Keratinocyte (primary cell): Measurements from ENCODE around the gene UNC13A. TPM values are rescaled to one million over a fixed set of nuclear protein-coding genes. Genes with fewer than 3 reads are reported as not detected.
A peak's percentile ranks its signal among the peaks of the same experiment; 100 is the strongest.

Experiments
- DNase-seq: peaks from one replicate; pipeline ENCODE4 v3.0.0-alpha.2; 2011; ENCODE audit warnings: low read depth, missing footprints, low spot score
- FAIRE-seq: peaks from 2 replicates; lab custom pipeline; 2011; peaks lifted over from hg19 to GRCh38; lab: Jason Lieb, UNC
- H2AFZ ChIP-seq: 2 replicates; pipeline ENCODE4 v1.6.0; 2012; ENCODE audit warnings: low read length, control low read depth, inconsistent platforms; ENCODE audit not compliant: control insufficient read depth
- H3K27ac ChIP-seq: 2 replicates; pipeline ENCODE4 v1.5.1; 2011; ENCODE audit warnings: low read length; ENCODE audit not compliant: control insufficient read depth, insufficient read depth
- H3K27me3 ChIP-seq: 3 replicates; pipeline ENCODE4 v1.6.0; 2011; ENCODE audit warnings: low read length; ENCODE audit not compliant: control insufficient read depth, insufficient read depth; ENCODE audit errors: extremely low read depth
- H3K36me3 ChIP-seq, 2 experiments: 2 replicates in 1 of 2; 3 replicates in 1 of 2; pipeline ENCODE4 v1.5.1; 2011; ENCODE audit warnings: low read length in 2 of 2, mild to moderate bottlenecking in 1 of 2; ENCODE audit not compliant: control insufficient read depth in 2 of 2, insufficient read depth in 2 of 2; ENCODE audit errors: extremely low read depth in 1 of 2
- H3K4me1 ChIP-seq: 3 replicates; pipeline ENCODE4 v1.5.1; 2011; ENCODE audit warnings: low read length; ENCODE audit not compliant: control insufficient read depth, insufficient read depth; ENCODE audit errors: extremely low read depth
- H3K4me2 ChIP-seq: 3 replicates; pipeline ENCODE4 v1.6.0; 2011; ENCODE audit warnings: low read depth, low read length; ENCODE audit not compliant: control insufficient read depth, insufficient read depth; ENCODE audit errors: extremely low read depth
- H3K4me3 ChIP-seq, 3 experiments: fragments of 200-600 bp in 1 of 3; sonication (generic) in 1 of 3; 2 replicates in 2 of 3; 3 replicates in 1 of 3; pipeline ENCODE4 v1.5.1; 2011 to 2016; ENCODE audit warnings: low read length in 3 of 3, mild to moderate bottlenecking in 3 of 3, control low read depth in 2 of 3, inconsistent platforms in 1 of 3, low read depth in 1 of 3, mixed read lengths in 1 of 3, mixed run types in 1 of 3, moderate library complexity in 1 of 3; ENCODE audit not compliant: control insufficient read depth in 2 of 3, insufficient read depth in 2 of 3; ENCODE audit errors: extremely low read depth in 1 of 3
- H3K79me2 ChIP-seq: 2 replicates; pipeline ENCODE4 v1.6.0; 2012; ENCODE audit warnings: low read length; ENCODE audit not compliant: control insufficient read depth, insufficient read depth
- H3K9ac ChIP-seq: 3 replicates; pipeline ENCODE4 v1.6.0; 2011; ENCODE audit warnings: low read length; ENCODE audit not compliant: control insufficient read depth, insufficient read depth; ENCODE audit errors: extremely low read depth
- H3K9me1 ChIP-seq: 3 replicates; pipeline ENCODE4 v1.6.0; 2011; ENCODE audit warnings: low read length; ENCODE audit not compliant: control insufficient read depth, insufficient read depth; ENCODE audit errors: extremely low read depth
- H3K9me3 ChIP-seq: 2 replicates; pipeline ENCODE4 v1.5.1; 2012; ENCODE audit warnings: low read depth, low read length; ENCODE audit not compliant: control insufficient read depth
- H4K20me1 ChIP-seq: 3 replicates; pipeline ENCODE4 v1.6.0; 2011; ENCODE audit warnings: low read length; ENCODE audit not compliant: control insufficient read depth, insufficient read depth; ENCODE audit errors: extremely low read depth
- CTCF ChIP-seq, 3 experiments: IDR thresholded peaks in 1 of 3; conservative IDR thresholded peaks in 1 of 3; optimal IDR thresholded peaks in 1 of 3; 2 replicates in 2 of 3; 3 replicates in 1 of 3; pipeline versions ENCODE3 to v1.5.1; 2011; ENCODE audit warnings: low read length in 3 of 3, mild to moderate bottlenecking in 3 of 3, moderate library complexity in 2 of 3, control low read depth in 1 of 3, inconsistent platforms in 1 of 3; ENCODE audit not compliant: insufficient read depth in 2 of 3; ENCODE audit errors: extremely low read depth in 1 of 3
- EZH2 ChIP-seq: IDR thresholded peaks from one replicate; pipeline ENCODE4 v1.6.1; 2012; ENCODE audit warnings: inconsistent platforms, mild to moderate bottlenecking, low read length, moderate library complexity
- dilution Hi-C: fragments of 300-500 bp; cut with MboI; formaldehyde crosslinking; loops from one replicate; pipeline ENCODE4 v1.7.0; 2020; ENCODE audit warnings: low sequenced_read_pairs; ENCODE audit not compliant: extremely low pct_ligation_motif_present
- polyA plus RNA-seq, 5 experiments: library from polyadenylated mRNA; depleted of rRNA in 3 of 5; stranded (reverse) in 3 of 5; stranded (forward) in 1 of 5; unstranded in 1 of 5; fragments of >200 nt; gene quantifications; 1 replicate in 1 of 5; 2 replicates in 3 of 5; 3 replicates in 1 of 5; pipeline versions ENCODE4 v1.2.1 to v1.2.3, GENCODE V29; 2011 to 2012; ENCODE audit warnings: missing spikeins in 2 of 5, low read depth in 1 of 5, low replicate concordance in 1 of 5

Gene UNC13A
- polyA plus RNA-seq, 1 donor (not counting 4 experiments of a cell fraction or from before 2014, with no cell fraction given): under 0.01 TPM

- no peak overlapping the region for H3K27ac ChIP-seq
- DNase-seq (no peak), FAIRE-seq (no peak)
- dilution Hi-C loops: no loop called here
- H3K4me1 ChIP-seq: no peaks in the 10 kb centered on the region
- no peak overlapping the region for H3K9ac ChIP-seq
- no peak overlapping the region for H3K4me3 ChIP-seq
- TF ChIP-seq EZH2 (peak; percentile 67), CTCF (optimal IDR thresholded peaks at IDR 0.05 in 1 of 3, IDR thresholded peaks at IDR 0.05 in 1 of 3, conservative IDR thresholded peaks at IDR 0.05 in 1 of 3; ENCODE audit: extremely low read depth in 1 of 3, insufficient read depth in 2 of 3, low read length in 3 of 3) (no peak)
- no peaks in the 10 kb centered on the region for H3K9me1 ChIP-seq
- H2AFZ ChIP-seq: no peak overlapping the region
- H3K9me3 ChIP-seq: no peaks in the 10 kb centered on the region
- no peaks in the 10 kb centered on the region for H4K20me1 ChIP-seq
- H3K4me2 ChIP-seq: no peak overlapping the region
- peaks cover 23% of the 10 kb centered on the region for H3K27me3 ChIP-seq
- H3K79me2 ChIP-seq: no peaks in the 10 kb centered on the region
- no peaks in the 10 kb centered on the region for H3K36me3 ChIP-seq
Observed at GRCh38 chr19:17680230-17680722, 7.9 kb downstream of the UNC13A start.

- H3K4me1 ChIP-seq: no peaks in the 10 kb centered on the region
- H4K20me1 ChIP-seq: no peaks in the 10 kb centered on the region
- H3K36me3 ChIP-seq: no peaks in the 10 kb centered on the region
- H2AFZ ChIP-seq: no peak overlapping the region
- DNase-seq (no peak), FAIRE-seq (no peak)
- peak; percentile 0 for TF ChIP-seq EZH2
- no peak for TF ChIP-seq CTCF (optimal IDR thresholded peaks at IDR 0.05 in 1 of 3, IDR thresholded peaks at IDR 0.05 in 1 of 3, conservative IDR thresholded peaks at IDR 0.05 in 1 of 3; ENCODE audit: extremely low read depth in 1 of 3, insufficient read depth in 2 of 3, low read length in 3 of 3)
- no peak overlapping the region for H3K9ac ChIP-seq
- dilution Hi-C loops: no loop called here
- H3K9me3 ChIP-seq: no peaks in the 10 kb centered on the region
- no peak overlapping the region for H3K4me3 ChIP-seq
- no peaks in the 10 kb centered on the region for H3K9me1 ChIP-seq
- no peak overlapping the region for H3K27ac ChIP-seq
- peaks cover 20% of the 10 kb centered on the region for H3K27me3 ChIP-seq
- H3K79me2 ChIP-seq: no peaks in the 10 kb centered on the region
- H3K4me2 ChIP-seq: no peak overlapping the region
Observed at GRCh38 chr19:17679526-17680229, 8.5 kb downstream of the UNC13A start.
